ENCODE data around the gene AFP. TPM values are rescaled to one million over a fixed set of nuclear protein-coding genes. Genes with fewer than 3 reads are reported as not detected.

The AFP gene
- total RNA-seq, 1 donor from 2014 or later = 166 TPM

DNA sequence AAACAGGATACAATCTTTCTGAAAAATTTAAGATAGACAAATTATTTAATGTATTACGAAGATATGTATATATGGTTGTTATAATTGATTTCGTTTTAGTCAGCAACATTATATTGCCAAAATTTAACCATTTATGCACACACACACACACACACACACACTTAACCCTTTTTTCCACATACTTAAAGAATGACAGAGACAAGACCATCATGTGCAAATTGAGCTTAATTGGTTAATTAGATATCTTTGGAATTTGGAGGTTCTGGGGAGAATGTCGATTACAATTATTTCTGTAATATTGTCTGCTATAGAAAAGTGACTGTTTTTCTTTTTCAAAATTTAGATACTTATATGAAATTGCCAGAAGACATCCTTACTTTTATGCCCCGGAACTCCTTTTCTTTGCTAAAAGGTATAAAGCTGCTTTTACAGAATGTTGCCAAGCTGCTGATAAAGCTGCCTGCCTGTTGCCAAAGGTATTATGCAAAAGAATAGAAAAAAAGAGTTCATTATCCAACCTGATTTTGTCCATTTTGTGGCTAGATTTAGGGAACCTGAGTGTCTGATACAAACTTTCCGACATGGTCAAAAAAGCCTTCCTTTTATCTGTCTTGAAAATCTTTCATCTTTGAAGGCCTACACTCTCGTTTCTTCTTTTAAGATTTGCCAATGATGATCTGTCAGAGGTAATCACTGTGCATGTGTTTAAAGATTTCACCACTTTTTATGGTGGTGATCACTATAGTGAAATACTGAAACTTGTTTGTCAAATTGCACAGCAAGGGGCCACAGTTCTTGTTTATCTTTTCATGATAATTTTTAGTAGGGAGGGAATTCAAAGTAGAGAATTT is 26.8 kb upstream of the AFP start:
- TF ChIP-seq CTCF (IDR thresholded peaks at IDR 0.05; ENCODE audit: unreplicated experiment) = no peak
- no peaks in the 10 kb centered on the region for H3K9me3 Mint-ChIP-seq (ENCODE audit: low read depth)
- peaks cover 2% of the 10 kb centered on the region for H3K4me1 Mint-ChIP-seq (ENCODE audit: low read depth)
- H3K36me3 Mint-ChIP-seq (ENCODE audit: insufficient read depth) = no peaks in the 10 kb centered on the region
- H3K27me3 Mint-ChIP-seq = no peaks in the 10 kb centered on the region
- H3K4me3 Mint-ChIP-seq (ENCODE audit: low read depth) = no peak overlapping the region
- DNase-seq (ENCODE audit: low spot score, unreplicated experiment) = no peak
- no peak overlapping the region for H3K27ac Mint-ChIP-seq

- Mint-ChIP-seq H3K27ac (no peak overlapping the region), H3K4me1 (ENCODE audit: low read depth) (peaks cover 2% of the 10 kb centered on the region), H3K4me3 (ENCODE audit: low read depth) (no peak overlapping the region), H3K36me3 (ENCODE audit: insufficient read depth) (no peaks in the 10 kb centered on the region), H3K27me3 (no peaks in the 10 kb centered on the region), H3K9me3 (ENCODE audit: low read depth) (no peaks in the 10 kb centered on the region)
- DNase-seq (ENCODE audit: low spot score, unreplicated experiment) = no peak
- no peak for TF ChIP-seq CTCF (IDR thresholded peaks at IDR 0.05; ENCODE audit: unreplicated experiment)
Observed at GRCh38 chr4:73409978-73410548, 26.0 kb upstream of the AFP start.

GRCh38 chr4:73410916-73411730 is 24.9 kb upstream of the AFP start:
- no peaks in the 10 kb centered on the region for H3K27me3 Mint-ChIP-seq
- no peak for TF ChIP-seq CTCF (IDR thresholded peaks at IDR 0.05; ENCODE audit: unreplicated experiment)

DNA sequence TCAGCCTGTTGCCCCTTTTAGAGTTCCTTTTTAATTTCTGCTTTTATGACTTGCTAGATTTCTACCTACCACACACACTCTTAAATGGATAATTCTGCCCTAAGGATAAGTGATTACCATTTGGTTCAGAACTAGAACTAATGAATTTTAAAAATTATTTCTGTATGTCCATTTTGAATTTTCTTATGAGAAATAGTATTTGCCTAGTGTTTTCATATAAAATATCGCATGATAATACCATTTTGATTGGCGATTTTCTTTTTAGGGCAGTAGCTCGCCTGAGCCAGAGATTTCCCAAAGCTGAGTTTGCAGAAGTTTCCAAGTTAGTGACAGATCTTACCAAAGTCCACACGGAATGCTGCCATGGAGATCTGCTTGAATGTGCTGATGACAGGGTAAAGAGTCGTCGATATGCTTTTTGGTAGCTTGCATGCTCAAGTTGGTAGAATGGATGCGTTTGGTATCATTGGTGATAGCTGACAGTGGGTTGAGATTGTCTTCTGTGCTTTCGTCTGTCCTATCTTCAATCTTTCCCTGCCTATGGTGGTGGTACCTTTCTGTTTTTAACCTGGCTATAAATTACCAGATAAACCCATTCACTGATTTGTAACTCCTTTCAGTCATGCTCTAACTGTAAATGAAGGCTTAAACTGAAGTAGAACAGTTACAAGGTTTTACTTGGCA is 24.1 kb upstream of the AFP start:
- no peak overlapping the region for H3K4me3 Mint-ChIP-seq (ENCODE audit: low read depth)
- H3K36me3 Mint-ChIP-seq (ENCODE audit: insufficient read depth) = no peaks in the 10 kb centered on the region
- H3K4me1 Mint-ChIP-seq (ENCODE audit: low read depth) = peaks cover 2% of the 10 kb centered on the region
- H3K27me3 Mint-ChIP-seq = no peaks in the 10 kb centered on the region
- DNase-seq (ENCODE audit: low spot score, unreplicated experiment) = no peak
- TF ChIP-seq CTCF (IDR thresholded peaks at IDR 0.05; ENCODE audit: unreplicated experiment) = no peak
- H3K27ac Mint-ChIP-seq = no peak overlapping the region
- no peaks in the 10 kb centered on the region for H3K9me3 Mint-ChIP-seq (ENCODE audit: low read depth)

More at GRCh38 chr4:73410916-73411730, 24.9 kb upstream of the AFP start:
- H3K27ac Mint-ChIP-seq = no peak overlapping the region
- no peak overlapping the region for H3K4me3 Mint-ChIP-seq (ENCODE audit: low read depth)
- no peaks in the 10 kb centered on the region for H3K9me3 Mint-ChIP-seq (ENCODE audit: low read depth)
- H3K4me1 Mint-ChIP-seq (ENCODE audit: low read depth) = peaks cover 2% of the 10 kb centered on the region
- DNase-seq (ENCODE audit: low spot score, unreplicated experiment) = no peak
- H3K36me3 Mint-ChIP-seq (ENCODE audit: insufficient read depth) = no peaks in the 10 kb centered on the region

Measured in progenitor cell of endocrine pancreas (in vitro differentiated cells).